SK-N-SH treated with all-trans-retinoic acid at 6 μM for 48 hours (cell line): ENCODE measurements around the gene SOX10.

ENCODE experiments used
- ARNTL ChIP-seq: fragments of 450-650 bp; formaldehyde crosslinking; IDR thresholded peaks from 2 replicates; pipeline ENCODE4 v1.5.0; 2020; ENCODE audit warnings: low read depth, mild to moderate bottlenecking, moderate library complexity, borderline replicate concordance
- CSDC2 ChIP-seq: fragments of 250-450 bp; sonication (Bioruptor Pico); IDR thresholded peaks from 2 replicates; pipeline ENCODE4 v1.5.0; 2020; ENCODE audit warnings: mild to moderate bottlenecking, moderate library complexity
- TCF4 ChIP-seq: fragments of 250-450 bp; sonication (Bioruptor Pico); IDR thresholded peaks from 2 replicates; pipeline ENCODE4 v1.8.0; 2021; ENCODE audit warnings: mild to moderate bottlenecking, moderate library complexity, borderline replicate concordance
- ZFP30 ChIP-seq: fragments of 450-650 bp; formaldehyde crosslinking; IDR thresholded peaks from 2 replicates; pipeline ENCODE4 v1.5.0; 2022; ENCODE audit warnings: mild to moderate bottlenecking, moderate library complexity
- ZNF565 ChIP-seq: fragments of 450-650 bp; formaldehyde crosslinking; conservative IDR thresholded peaks from 2 replicates; pipeline ENCODE4 v1.5.0; 2020; ENCODE audit warnings: low read depth, mild to moderate bottlenecking, moderate library complexity
- ZNF70 ChIP-seq: fragments of 450-650 bp; formaldehyde crosslinking; IDR thresholded peaks from 2 replicates; pipeline ENCODE4 v1.5.0; 2020; ENCODE audit warnings: mild to moderate bottlenecking, moderate library complexity
- ZNF8 ChIP-seq: fragments of 450-650 bp; formaldehyde crosslinking; IDR thresholded peaks from 2 replicates; pipeline ENCODE4 v1.5.0; 2020; ENCODE audit warnings: mild to moderate bottlenecking, moderate library complexity

DNA sequence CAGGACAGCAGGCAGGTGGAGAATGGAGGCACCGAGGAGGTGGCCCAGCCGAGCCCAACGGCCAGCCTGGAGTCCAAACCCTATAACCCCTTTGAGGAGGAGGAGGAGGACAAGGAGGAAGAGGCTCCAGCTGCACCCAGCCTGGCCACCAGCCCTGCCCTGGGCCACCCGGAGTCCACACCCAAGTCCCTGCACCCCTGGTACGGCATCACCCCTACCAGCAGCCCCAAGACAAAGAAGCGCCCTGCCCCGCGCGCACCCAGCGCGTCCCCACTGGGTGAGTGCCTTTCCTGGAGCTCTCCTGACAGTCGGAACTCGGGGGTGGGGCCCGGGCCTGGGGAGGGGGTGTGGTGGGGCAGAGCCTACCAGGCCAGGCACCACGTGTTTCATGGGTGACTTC is 58.6 kb downstream of the SOX10 start:
- no peak for TF ChIP-seq ZNF70
- no peak for TF ChIP-seq ZNF8 (CRISPR knock-in tag)
- TF ChIP-seq ZNF565 = no peak
- no peak for TF ChIP-seq ZFP30
- no peak for TF ChIP-seq TCF4 (CRISPR knock-in tag)
- TF ChIP-seq ARNTL (CRISPR knock-in tag) = no peak
- TF ChIP-seq CSDC2 (CRISPR knock-in tag) = no peak
